SU-DHL-6 (cell line): Measurements from ENCODE around the gene MRPL42.

Experiments used
- CTCF ChIP-seq: fragments of 200-600 bp; sonication (generic); IDR thresholded peaks from one replicate; pipeline ENCODE4 v1.5.1; 2017; ENCODE audit warnings: antibody characterized with exemption, mild to moderate bottlenecking, low read length, moderate library complexity; ENCODE audit not compliant: insufficient read depth, poor library complexity, severe bottlenecking
- EZH2phosphoT487 ChIP-seq: fragments of 200-600 bp; sonication (generic), shearing (Covaris generic); conservative IDR thresholded peaks from 2 replicates; pipeline ENCODE4 v1.6.1; 2018; ENCODE audit warnings: mild to moderate bottlenecking, antibody characterized with exemption, low read length, moderate library complexity, mixed read lengths

GRCh38 chr12:93453633-93454032 lies 13.7 kb upstream of the MRPL42 start:
- TF ChIP-seq CTCF = no peak
- TF ChIP-seq EZH2phosphoT487 = no peak
